DLD1 (cell line): Measurements from ENCODE around the gene C7orf57.

Experiments used
- in situ Hi-C: cut with HindIII; loops from 2 replicates; pipeline ENCODE4 v1.10.0; 2017; ENCODE audit warnings: low sequenced_read_pairs

C7orf57 gene

GRCh38 chr7:48083114-48083830 is 47.9 kb downstream of the C7orf57 start:
- in situ Hi-C loops, result loop anchor here (25.0 kb wide), 1 partner anchor 96 kb away; the partner anchor contains the start of gene HUS1

- in situ Hi-C loops, result loop anchor here (25.0 kb wide), 1 partner anchor 98 kb away; the partner anchor contains the start of gene HUS1
Measured at GRCh38 chr7:48084727-48085432, 49.5 kb downstream of the C7orf57 start.

DNA sequence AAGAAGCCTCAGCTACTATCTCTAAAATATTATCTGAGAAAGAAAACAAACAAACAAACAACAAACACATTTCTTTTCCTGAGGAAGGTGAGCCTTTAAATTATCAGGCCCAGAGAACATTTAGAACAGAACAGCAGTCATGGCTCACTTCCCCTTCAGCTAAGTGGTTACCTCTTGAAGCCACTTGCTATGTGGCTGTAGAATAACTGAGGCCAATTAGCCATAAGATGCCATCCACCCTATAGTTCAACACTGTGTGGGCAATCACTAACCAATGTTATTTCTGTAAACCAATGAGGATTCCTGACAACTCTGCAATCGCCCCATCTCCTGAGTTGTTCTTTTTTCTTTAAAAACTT is 50.1 kb downstream of the C7orf57 start:
- in situ Hi-C loops, result loop anchor here (25.0 kb wide), 1 partner anchor 98 kb away; the partner anchor contains the start of gene HUS1

DNA sequence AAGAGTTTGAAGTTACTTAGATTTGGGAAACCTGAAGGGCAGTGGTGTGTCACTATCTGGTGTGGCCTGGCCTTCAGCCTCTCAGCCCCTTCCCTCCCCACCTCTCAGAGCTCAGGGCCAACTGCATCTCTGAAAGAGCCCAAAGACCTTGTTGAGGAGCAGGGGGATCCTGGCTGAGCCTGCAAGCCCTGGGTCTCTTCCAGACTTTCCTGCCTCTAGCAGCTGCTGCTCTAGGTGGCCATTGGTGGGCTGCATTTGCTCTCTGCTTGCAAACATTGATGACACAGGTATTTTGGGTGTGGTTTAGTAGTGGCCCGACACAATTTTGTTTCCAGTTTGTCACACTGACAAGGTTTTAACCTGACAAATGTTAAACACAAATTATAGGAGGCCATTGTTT is 50.6 kb downstream of the C7orf57 start:
- in situ Hi-C loops, result loop anchor here (25.0 kb wide), 1 partner anchor 99 kb away; the partner anchor contains the start of gene HUS1

GRCh38 chr7:48087349-48087748 is 52.0 kb downstream of the C7orf57 start:
- in situ Hi-C loops, result loop anchor here (25.0 kb wide), 1 partner anchor 100 kb away; the partner anchor contains the start of gene HUS1

GRCh38 chr7:48088559-48089045 is 53.3 kb downstream of the C7orf57 start:
- in situ Hi-C loops, result loop anchor here (25.0 kb wide), 1 partner anchor 101 kb away; the partner anchor contains the start of gene HUS1

- in situ Hi-C loops, result loop anchor here (25.0 kb wide), 1 partner anchor 102 kb away; the partner anchor contains the start of gene HUS1
Measured at GRCh38 chr7:48089046-48090003, 54.0 kb downstream of the C7orf57 start, which contains the start of gene UPP1. TSS of gene UPP1 (plus strand) at chr7:48089265. CDS start at chr7:48094784, 5,519 bp downstream.

- in situ Hi-C loops, result loop anchor here (25.0 kb wide), 1 partner anchor 103 kb away; the partner anchor contains the start of gene HUS1
Measured at GRCh38 chr7:48090095-48090805, 54.9 kb downstream of the C7orf57 start.

DNA sequence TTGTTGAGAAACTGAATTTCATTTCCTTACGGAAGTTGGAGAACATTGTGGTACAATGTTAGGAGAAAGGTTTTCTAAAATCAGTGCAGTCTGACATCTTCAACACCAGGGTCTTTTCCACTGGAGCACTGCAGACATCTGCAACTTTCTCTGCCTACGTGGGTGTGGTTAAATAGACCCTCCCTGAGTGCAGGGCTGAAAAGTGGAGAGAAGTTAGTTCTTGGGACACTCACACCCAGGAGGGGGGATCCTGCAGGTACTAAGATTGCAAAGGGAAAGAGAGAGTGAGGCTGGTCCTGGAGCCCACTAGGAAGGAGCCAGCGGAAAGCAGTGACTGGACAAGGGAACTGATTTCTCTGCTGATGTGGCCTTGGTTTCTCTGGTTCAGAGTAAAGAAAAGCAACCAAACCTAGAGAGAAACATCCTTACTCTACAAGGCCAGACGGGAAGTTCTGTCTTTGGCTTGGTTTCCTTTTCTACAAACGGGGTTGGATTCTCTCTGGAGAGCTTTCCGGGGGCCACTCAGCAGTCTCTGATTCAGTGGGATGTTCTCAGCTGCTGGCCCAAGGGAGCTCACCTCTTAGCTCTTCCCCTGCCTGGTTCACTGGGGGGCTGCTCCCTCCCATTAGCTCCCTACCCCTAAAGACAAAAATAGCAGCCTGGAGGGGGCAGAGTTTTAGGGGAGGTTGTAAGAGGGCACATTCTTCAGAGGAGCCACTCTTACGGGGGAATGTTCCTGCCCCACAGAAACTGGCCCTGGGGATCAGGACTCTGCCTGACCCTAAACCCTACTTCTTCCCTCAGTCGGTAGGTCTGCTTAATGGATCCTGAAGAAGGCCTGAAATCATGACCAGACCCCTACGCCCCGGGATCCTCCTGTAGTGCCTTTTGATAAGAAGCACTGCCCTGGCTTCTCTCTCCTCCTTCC is 56.4 kb downstream of the C7orf57 start:
- in situ Hi-C loops, result loop anchor here (25.0 kb wide), 1 partner anchor 104 kb away; the partner anchor contains the start of gene HUS1

GRCh38 chr7:48094861-48095293 is 59.5 kb downstream of the C7orf57 start:
- in situ Hi-C loops, result loop anchor here (25.0 kb wide), 1 partner anchor 108 kb away; the partner anchor contains the start of gene HUS1

GRCh38 chr7:48096273-48096672 is 60.9 kb downstream of the C7orf57 start:
- in situ Hi-C loops, result loop anchor here (25.0 kb wide), 1 partner anchor 109 kb away; the partner anchor contains the start of gene HUS1

DNA sequence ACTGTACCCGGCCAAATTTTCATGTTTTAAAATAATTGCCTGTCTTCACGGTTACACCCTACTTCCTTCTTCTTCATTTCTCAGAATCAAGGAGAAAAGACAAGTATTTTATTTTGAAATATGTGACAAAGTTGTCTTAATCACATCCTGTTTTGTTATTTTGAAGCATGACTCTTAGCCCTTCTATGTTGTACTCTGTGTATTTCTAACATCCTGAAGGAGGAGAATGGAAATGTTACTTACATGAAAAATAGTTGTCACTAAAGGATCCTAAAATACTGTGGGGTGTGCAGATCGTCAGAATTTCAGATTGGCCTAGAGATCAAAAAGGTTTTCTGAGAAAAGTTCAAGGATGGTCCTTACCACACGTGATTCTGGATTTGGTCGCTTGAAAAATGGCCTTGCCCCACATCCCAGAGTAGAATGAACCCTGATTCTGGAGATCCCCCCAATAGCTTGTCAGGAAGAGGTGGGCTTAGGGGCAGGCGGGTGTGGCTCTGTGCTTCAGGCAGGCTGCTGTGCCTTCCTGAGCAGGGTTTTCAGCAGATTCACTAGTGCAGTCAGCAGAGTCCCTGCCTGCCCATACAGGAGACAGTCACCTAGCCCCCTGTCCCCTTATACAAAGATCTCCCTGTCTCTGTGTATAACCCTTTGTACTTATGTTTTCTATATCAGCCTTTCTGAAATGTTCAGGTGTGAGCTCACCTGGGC is 62.3 kb downstream of the C7orf57 start:
- in situ Hi-C loops, result loop anchor here (25.0 kb wide), 1 partner anchor 110 kb away; the partner anchor contains the start of gene HUS1

DNA sequence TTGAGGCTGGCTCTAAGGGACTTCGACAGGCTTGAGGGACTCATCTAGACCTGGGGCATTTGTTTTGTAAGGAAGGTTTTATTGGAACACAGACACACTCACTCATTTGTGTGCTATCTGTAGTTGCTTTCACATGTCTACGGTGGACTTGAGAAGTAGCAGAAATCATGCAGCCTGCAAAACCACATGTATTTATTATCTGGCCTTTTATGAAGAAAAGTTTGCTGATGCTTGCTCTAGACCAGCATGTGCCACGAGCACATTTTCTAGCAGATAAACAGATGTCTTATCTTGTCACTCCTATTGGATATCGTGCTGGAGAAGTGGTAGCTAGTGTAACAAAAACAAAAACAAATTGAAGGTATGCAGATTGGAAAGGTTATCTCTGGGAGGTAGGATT is 63.5 kb downstream of the C7orf57 start:
- in situ Hi-C loops, result loop anchor here (25.0 kb wide), 1 partner anchor 112 kb away; the partner anchor contains the start of gene HUS1

- in situ Hi-C loops, result loop anchor here (25.0 kb wide), 1 partner anchor 112 kb away; the partner anchor contains the start of gene HUS1
Measured at GRCh38 chr7:48099781-48100180, 64.4 kb downstream of the C7orf57 start.

- in situ Hi-C loops, result no loop called here
Measured at GRCh38 chr7:48101352-48101751, 66.0 kb downstream of the C7orf57 start.

GRCh38 chr7:48101968-48102367 is 66.6 kb downstream of the C7orf57 start:
- in situ Hi-C loops, result no loop called here

DNA sequence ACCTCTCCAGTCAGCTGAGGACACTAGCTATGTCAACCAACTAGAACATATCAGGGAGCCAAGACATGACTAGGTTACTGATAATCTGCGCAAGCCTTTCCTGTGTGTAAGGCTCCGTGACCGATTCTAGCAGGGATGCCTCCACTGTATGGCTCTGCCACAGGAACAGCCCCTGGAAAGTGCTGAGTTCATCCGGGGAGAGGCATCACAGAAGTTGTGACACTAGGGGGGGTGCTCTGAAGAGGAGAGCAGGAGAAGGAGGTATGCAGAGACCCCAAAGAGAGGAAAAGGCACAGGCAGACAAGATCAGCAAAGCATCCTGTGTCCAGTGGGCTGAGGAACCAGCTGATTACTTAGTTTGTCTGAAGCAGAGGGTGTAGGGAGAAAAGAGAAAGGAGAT is 67.2 kb downstream of the C7orf57 start:
- in situ Hi-C loops, result no loop called here
